Kidney (tissue), 22 donors: ENCODE measurements around the gene PP2D1. TPM values are rescaled to one million over a fixed set of nuclear protein-coding genes. Genes with fewer than 3 reads are reported as not detected.

Source experiments
- DNase-seq, 5 donors: peaks; one replicate each; pipeline ENCODE4 v3.0.0-alpha.2; 2013 to 2020
- FAIRE-seq: peaks from 2 replicates; lab custom pipeline; 2012; peaks lifted over from hg19 to GRCh38; lab: Jason Lieb, UNC
- H3K27ac ChIP-seq, 2 donors: one replicate each; pipeline ENCODE4 v1.7.0; 2013; ENCODE audit warnings: low read depth in 2 of 2, low read length in 2 of 2, inconsistent platforms in 1 of 2
- H3K27me3 ChIP-seq: one replicate; pipeline ENCODE4 v1.7.1; 2013; ENCODE audit warnings: low read length, inconsistent platforms; ENCODE audit not compliant: control insufficient read depth, insufficient read depth
- H3K36me3 ChIP-seq, 3 donors: one replicate each; pipeline versions ENCODE4 v1.7.0 to v1.7.1; 2013; ENCODE audit warnings: low read length in 3 of 3, control low read depth in 1 of 3, inconsistent platforms in 1 of 3; ENCODE audit not compliant: insufficient read depth in 3 of 3, control insufficient read depth in 2 of 3
- H3K4me1 ChIP-seq, 3 donors: one replicate each; pipeline versions ENCODE4 v1.7.0 to v1.7.1; 2013; ENCODE audit warnings: low read length in 3 of 3, inconsistent platforms in 1 of 3, low read depth in 1 of 3; ENCODE audit not compliant: control insufficient read depth in 2 of 3, insufficient read depth in 2 of 3
- H3K4me3 ChIP-seq, 3 donors: one replicate each; pipeline versions ENCODE4 v1.7.0 to v1.8.1; 2013; ENCODE audit warnings: low read length in 3 of 3, control low read depth in 1 of 3, inconsistent platforms in 1 of 3
- H3K9ac ChIP-seq, 3 donors: one replicate each; pipeline versions ENCODE4 v1.7.0 to v1.7.1; 2013; ENCODE audit warnings: low read length in 3 of 3, control low read depth in 1 of 3, inconsistent platforms in 1 of 3
- H3K9me3 ChIP-seq, 3 donors: one replicate each; pipeline versions ENCODE4 v1.7.0 to v1.7.1; 2013; ENCODE audit warnings: low read length in 3 of 3, control low read depth in 1 of 3, inconsistent platforms in 1 of 3; ENCODE audit not compliant: control insufficient read depth in 2 of 3, insufficient read depth in 1 of 3
- CTCF ChIP-seq: IDR thresholded peaks from 3 replicates; pipeline ENCODE4 v1.5.1; 2012; ENCODE audit warnings: mild to moderate bottlenecking, moderate library complexity, borderline replicate concordance; ENCODE audit not compliant: insufficient read depth; ENCODE audit errors: extremely low read depth
- intact Hi-C: fragments of 100-400 bp; cut with DNase I; formaldehyde crosslinking; loops from one replicate; pipeline ENCODE4 v1.11.1; 2022
- long read RNA-seq, 10 donors: library from polyadenylated mRNA in 1 of 10; unstranded in 1 of 10; transcript quantifications; one replicate each; pipeline ENCODE4 v2.0.0 and lab custom pipeline, GENCODE V29; 2021 to 2026
- polyA plus RNA-seq: library from polyadenylated mRNA; stranded (reverse); fragments of 350-450 nt; fragmentation: Illumina TruSeq; extraction: RNeasy Lipid Tissue Mini Kit (QIAGEN cat#74804); gene quantifications from one replicate; pipeline ENCODE4 v1.2.3, GENCODE V29; 2014; ENCODE audit warnings: low read depth, low replicate concordance; ENCODE audit not compliant: insufficient read depth
- total RNA-seq: library from RNA; stranded (reverse); fragmentation: NEBNext Ultra II Directional; extraction: Animal tissue kit (Norgen Biotek cat#: 25700); gene quantifications from one replicate; pipeline ENCODE4 v1.2.1, GENCODE V29; 2021
- donor health status: control.
- donor health status: control.
- donor health status: control.
- donor health status: control.
- donor health status: control.
- donor health status: DM: yes; HTN: yes; CAD: no.
- donor health status: Normal renal cell carcinoma (clear cell type).

Gene PP2D1
- total RNA-seq, result not detected
- not detected for polyA plus RNA-seq
- long read RNA-seq, donor 1, result 0 reads
- long read RNA-seq, donor 2, result 0 reads
- long read RNA-seq, donor 3, partial matches to known transcripts, result 186 of 186 reads
- long read RNA-seq, donor 3, other reads (novel, unspliced or antisense), result 0 of 186 reads
- long read RNA-seq, donor 4, result 0 reads
- long read RNA-seq, donor 5, result 0 reads
- long read RNA-seq, donor 6, result 0 reads
- long read RNA-seq, donor 7, partial matches to known transcripts, result 0 of 1 reads
- long read RNA-seq, donor 7, other reads (novel, unspliced or antisense), result 1 of 1 reads
- long read RNA-seq, donor 8, result 0 reads
- long read RNA-seq, donor 9, result 0 reads
- long read RNA-seq, donor 10, result 0 reads

- Histone ChIP-seq H3K36me3 (no peaks in the 10 kb centered on the region), H3K27me3 (no peaks in the 10 kb centered on the region), H3K9ac (no peak within 1 kb of the TSS), H3K4me3 (no peak within 1 kb of the TSS), H3K27ac (no peak within 1 kb of the TSS), H3K9me3 (no peaks in the 10 kb centered on the region), H3K4me1 (no peaks in the 10 kb centered on the region)
- intact Hi-C loops, result no loop called here
- DNase-seq (no peak), FAIRE-seq (no peak)
- TF ChIP-seq CTCF, result no peak
These were observed at the start of gene PP2D1 for GRCh38 chr3:20012164-20012563. PP2D1 (minus strand) TSS chr3:20012264; CDS start chr3:20012072, 192 bp downstream.

- Histone ChIP-seq H3K27ac (no peak overlapping the region), H3K4me3 (no peak overlapping the region)
- no peak for DNase-seq
These were observed 49.1 kb upstream of the PP2D1 start for GRCh38 chr3:20060974-20061685.

GRCh38 chr3:20059929-20060328 lies 47.9 kb upstream of the PP2D1 start:
- no peak overlapping the region for H3K27ac ChIP-seq
- DNase-seq (no peak), FAIRE-seq (no peak)
- no peak overlapping the region for H3K4me3 ChIP-seq
- H3K4me1 ChIP-seq, result peaks cover 0 to 17% (median 8%) of the 10 kb centered on the region in 3 donors
- TF ChIP-seq CTCF, result no peak
- intact Hi-C loops, result no loop called here
- no peak overlapping the region for H3K9ac ChIP-seq
- no peaks in the 10 kb centered on the region for H3K9me3 ChIP-seq
- H3K27me3 ChIP-seq, result no peaks in the 10 kb centered on the region
- H3K36me3 ChIP-seq, result no peaks in the 10 kb centered on the region

More at GRCh38 chr3:20060974-20061685, 49.1 kb upstream of the PP2D1 start:
- Histone ChIP-seq H3K9ac (no peak overlapping the region), H3K36me3 (no peaks in the 10 kb centered on the region), H3K4me1 (peaks cover 0 to 11% (median 10%) of the 10 kb centered on the region in 3 donors), H3K27me3 (no peaks in the 10 kb centered on the region), H3K9me3 (no peaks in the 10 kb centered on the region)
- no peak for FAIRE-seq
- no peak for TF ChIP-seq CTCF
- intact Hi-C loops, result no loop called here
